GM23248 (cell line): Measurements from ENCODE around the gene ZNF534. TPM values are rescaled to one million over a fixed set of nuclear protein-coding genes. Genes with fewer than 3 reads are reported as not detected.
"Not testable (repeated sequence)": the region's sequence is repeated elsewhere in the genome, so short reads cannot be mapped to it uniquely, and the experiment has no call there.

Source experiments
- DNase-seq: peaks from one replicate; pipeline ENCODE4 v3.0.0-alpha.2; 2015
- H2AFZ ChIP-seq: fragments of 200-600 bp; sonication (generic); 2 replicates; pipeline ENCODE4 v1.6.1; 2016; ENCODE audit warnings: antibody characterized with exemption
- H3F3A ChIP-seq: fragments of 200-600 bp; sonication (generic); 2 replicates; pipeline ENCODE4 v1.6.1; 2016; ENCODE audit warnings: mild to moderate bottlenecking, antibody characterized with exemption, mixed run types; ENCODE audit not compliant: insufficient read depth
- H3K27ac ChIP-seq: fragments of 200-600 bp; sonication (generic); 2 replicates; pipeline ENCODE4 v1.5.1; 2016; ENCODE audit warnings: mild to moderate bottlenecking
- H3K27me3 ChIP-seq: fragments of 200-600 bp; sonication (generic); replicated peaks from 2 replicates; pipeline ENCODE4 v1.6.1; 2016; ENCODE audit warnings: mild to moderate bottlenecking; ENCODE audit not compliant: insufficient read depth
- H3K36me3 ChIP-seq: fragments of 200-600 bp; sonication (generic); 2 replicates; pipeline ENCODE4 v1.6.1; 2016; ENCODE audit warnings: low read depth, mild to moderate bottlenecking
- H3K4me1 ChIP-seq: fragments of 200-600 bp; sonication (generic); 2 replicates; pipeline ENCODE4 v1.6.1; 2016; ENCODE audit warnings: mild to moderate bottlenecking; ENCODE audit not compliant: insufficient read depth
- H3K4me2 ChIP-seq: fragments of 200-600 bp; sonication (generic); one replicate; pipeline ENCODE4 v1.6.1; 2016; ENCODE audit warnings: mild to moderate bottlenecking; ENCODE audit not compliant: unreplicated experiment
- H3K4me3 ChIP-seq: fragments of 200-600 bp; sonication (generic); 2 replicates; pipeline ENCODE4 v1.5.1; 2016; ENCODE audit warnings: mild to moderate bottlenecking
- H3K79me2 ChIP-seq: fragments of 200-600 bp; sonication (generic); 2 replicates; pipeline ENCODE4 v1.6.1; 2016; ENCODE audit warnings: mild to moderate bottlenecking; ENCODE audit not compliant: insufficient read depth
- H3K9ac ChIP-seq: fragments of 200-600 bp; sonication (generic); 2 replicates; pipeline ENCODE4 v1.6.1; 2016; ENCODE audit warnings: mild to moderate bottlenecking
- H3K9me2 ChIP-seq: fragments of 200-600 bp; sonication (generic); 2 replicates; pipeline ENCODE4 v1.6.1; 2016; ENCODE audit warnings: mixed run types, mild to moderate bottlenecking, moderate library complexity; ENCODE audit not compliant: insufficient read depth
- H3K9me3 ChIP-seq: fragments of 200-600 bp; sonication (generic); one replicate; pipeline ENCODE4 v1.6.1; 2017; ENCODE audit warnings: low read depth
- H4K20me1 ChIP-seq: fragments of 200-600 bp; sonication (generic); 2 replicates; pipeline ENCODE4 v1.6.0; 2016; ENCODE audit not compliant: insufficient read depth
- EZH2 ChIP-seq: fragments of 200-600 bp; sonication (generic); IDR thresholded peaks from 2 replicates; pipeline ENCODE4 v1.6.1; 2018; ENCODE audit warnings: antibody characterized with exemption, mild to moderate bottlenecking; ENCODE audit not compliant: insufficient read depth, poor library complexity, severe bottlenecking
- EZH2phosphoT487 ChIP-seq: fragments of 200-600 bp; sonication (generic); IDR thresholded peaks from 2 replicates; pipeline ENCODE4 v1.6.1; 2018; ENCODE audit warnings: antibody characterized with exemption, moderate library complexity, mild to moderate bottlenecking, low read depth; ENCODE audit not compliant: insufficient read depth
- WGBS, 2 experiments: methylation state at CpG; one replicate each; pipeline ENCODE4 v1.1.6; 2015 to 2017; ENCODE audit warnings: low lambda C conversion rate in 2 of 2, low coverage in 1 of 2; ENCODE audit errors: missing lambda C conversion rate in 2 of 2; 5-methylcytosine and 5-hydroxymethylcytosine counted together
- in situ Hi-C: fragments of 300-500 bp; cut with MboI; formaldehyde crosslinking; loops from 2 replicates; pipeline ENCODE4 v1.15.0; 2020
- polyA plus RNA-seq: library from polyadenylated mRNA; unstranded; fragments of >200 nt; fragmentation: Nextera tagmentation; extraction: Ambion mirVana; gene quantifications from 2 replicates; pipeline ENCODE4 v1.2.1, GENCODE V29; 2016
- total RNA-seq: library from RNA; depleted of rRNA; stranded (reverse); fragments of >200 nt; shearing (Covaris generic); gene quantifications from 2 replicates; pipeline ENCODE4 v1.2.3, GENCODE V29; 2014

Gene ZNF534
- total and polyA plus RNA-seq, 2 experiments from 2014 or later: 0.16 TPM; not detected in 1

- 5 to 6% methylated on average over 40 to 48 of the region's 48 CpGs for WGBS, 2 experiments
- H3K9me3 ChIP-seq: no peaks in the 10 kb centered on the region
- in situ Hi-C loops: no loop called here
- no peaks in the 10 kb centered on the region for H3F3A ChIP-seq
- H3K4me2 ChIP-seq: peak within 1 kb of the TSS; percentile 69
- no peaks in the 10 kb centered on the region for H3K79me2 ChIP-seq
- H3K4me3 ChIP-seq: peak within 1 kb of the TSS; percentile 84
- peak; percentile 89 for DNase-seq
- H3K4me1 ChIP-seq: no peaks in the 10 kb centered on the region
- no peaks in the 10 kb centered on the region for H3K9me2 ChIP-seq
- H3K27ac ChIP-seq: peak within 1 kb of the TSS; percentile 42
- peak within 1 kb of the TSS; percentile 91 for H2AFZ ChIP-seq
- H3K9ac ChIP-seq: peak within 1 kb of the TSS; percentile 76
- peaks cover 4% of the 10 kb centered on the region; the same call in 1 of the 2 replicates for H3K36me3 ChIP-seq
- no peaks in the 10 kb centered on the region for H4K20me1 ChIP-seq
- no peak for TF ChIP-seq EZH2
- H3K27me3 ChIP-seq: no peaks in the 10 kb centered on the region
Measured at GRCh38 chr19:52453324-52454094, 24.6 kb downstream of the ZNF534 start, which contains the start of gene ZNF578. ZNF578 (plus strand) TSS chr19:52453553; CDS start chr19:52501846, 48,293 bp downstream.

GRCh38 chr19:52464798-52465470, 36.0 kb downstream of the ZNF534 start:
- WGBS, 2 experiments: 81 to 84% methylated on average over 14 of the region's 14 CpGs

GRCh38 chr19:52473655-52474350, 44.9 kb downstream of the ZNF534 start:
- peaks cover 21% of the 10 kb centered on the region for H3K9me3 ChIP-seq
- in situ Hi-C loops: no loop called here
- H3K27me3 ChIP-seq: no peaks in the 10 kb centered on the region
- no peaks in the 10 kb centered on the region for H3K9me2 ChIP-seq
- H3K4me1 ChIP-seq: no peaks in the 10 kb centered on the region
- WGBS, 2 experiments: 81 to 94% methylated on average over 3 of the region's 3 CpGs
- H3K79me2 ChIP-seq: no peaks in the 10 kb centered on the region
- H3K9ac ChIP-seq: no peak overlapping the region
- no peaks in the 10 kb centered on the region for H4K20me1 ChIP-seq
- H3K4me2 ChIP-seq: no peak overlapping the region
- no peak overlapping the region for H3K4me3 ChIP-seq
- H2AFZ ChIP-seq: no peak overlapping the region
- DNase-seq: peak; percentile 1
- TF ChIP-seq EZH2 (no peak), EZH2phosphoT487 (no peak)
- peaks cover 8% of the 10 kb centered on the region; the same call in 1 of the 2 replicates for H3K36me3 ChIP-seq
- peaks cover 23% of the 10 kb centered on the region for H3F3A ChIP-seq
- no peak overlapping the region for H3K27ac ChIP-seq

More at GRCh38 chr19:52464798-52465470, 36.0 kb downstream of the ZNF534 start:
- H3K4me3 ChIP-seq: no peak overlapping the region
- peaks cover 4% of the 10 kb centered on the region; the same call in 1 of the 2 replicates for H3K36me3 ChIP-seq
- H3K4me2 ChIP-seq: no peak overlapping the region
- H3K4me1 ChIP-seq: no peaks in the 10 kb centered on the region
- DNase-seq: peak; percentile 1
- no peak overlapping the region for H3K9ac ChIP-seq
- in situ Hi-C loops: no loop called here
- peaks cover 6% of the 10 kb centered on the region for H3K9me3 ChIP-seq
- no peaks in the 10 kb centered on the region for H3F3A ChIP-seq
- H3K27me3 ChIP-seq: no peaks in the 10 kb centered on the region
- H3K27ac ChIP-seq: no peak overlapping the region
- no peaks in the 10 kb centered on the region for H3K9me2 ChIP-seq
- no peaks in the 10 kb centered on the region for H4K20me1 ChIP-seq
- TF ChIP-seq EZH2phosphoT487: no peak
- no peak for TF ChIP-seq EZH2
- H3K79me2 ChIP-seq: 0 out of 2 replicates have a peak, but pooled peaks cover 2% of the 10 kb centered on the region
- H2AFZ ChIP-seq: no peak overlapping the region

- Histone ChIP-seq H3K27ac (no peak overlapping the region), H3K9me3 (peaks cover 21% of the 10 kb centered on the region), H2AFZ (no peak overlapping the region), H3K9ac (no peak overlapping the region), H3K4me2 (no peak overlapping the region), H3K4me3 (no peak overlapping the region), H3K36me3 (peaks cover 8% of the 10 kb centered on the region; the same call in 1 of the 2 replicates), H3K9me2 (no peaks in the 10 kb centered on the region), H4K20me1 (no peaks in the 10 kb centered on the region), H3K4me1 (no peaks in the 10 kb centered on the region), H3F3A (peaks cover 23% of the 10 kb centered on the region), H3K27me3 (no peaks in the 10 kb centered on the region), H3K79me2 (no peaks in the 10 kb centered on the region)
- TF ChIP-seq EZH2phosphoT487 (no peak), EZH2 (no peak)
- in situ Hi-C loops: no loop called here
- DNase-seq: no peak
- WGBS, 2 experiments: 83% methylated on average over 7 of the region's 7 CpGs
Measured at GRCh38 chr19:52474351-52475127, 45.6 kb downstream of the ZNF534 start.

- H3K27me3 ChIP-seq, H3K4me2 ChIP-seq, DNase-seq, H3K9me2 ChIP-seq, in situ Hi-C loops, H3K9me3 ChIP-seq, H4K20me1 ChIP-seq, H3K36me3 ChIP-seq, H3K27ac ChIP-seq, H3F3A ChIP-seq, H2AFZ ChIP-seq, H3K4me1 ChIP-seq, H3K4me3 ChIP-seq, H3K9ac ChIP-seq, H3K79me2 ChIP-seq: not testable (repeated sequence)
- 46% methylated on average over 7 of the region's 7 CpGs for WGBS, 2 experiments
Measured at GRCh38 chr19:52484111-52484743, 55.3 kb downstream of the ZNF534 start.

- H3K9me3 ChIP-seq, DNase-seq: not testable (repeated sequence)
- 24 to 27% methylated on average over 7 of the region's 7 CpGs for WGBS, 2 experiments
Measured at GRCh38 chr19:52485064-52485463, 56.1 kb downstream of the ZNF534 start.

More at GRCh38 chr19:52485064-52485463, 56.1 kb downstream of the ZNF534 start:
- H3K9ac ChIP-seq, H3K36me3 ChIP-seq, H3K27me3 ChIP-seq, H3K4me3 ChIP-seq, H3K27ac ChIP-seq, H3K4me2 ChIP-seq, H3F3A ChIP-seq, in situ Hi-C loops, H4K20me1 ChIP-seq, H3K9me2 ChIP-seq, H2AFZ ChIP-seq, H3K79me2 ChIP-seq, H3K4me1 ChIP-seq: not testable (repeated sequence)
